Peyer's patch (tissue), 4 donors: Measurements from ENCODE around the gene FZD10. TPM values are rescaled to one million over a fixed set of nuclear protein-coding genes. Genes with fewer than 3 reads are reported as not detected.

Experiments
- DNase-seq, 3 donors: peaks; one replicate each; pipeline ENCODE4 v3.0.0-alpha.2; 2017 to 2019
- H3K27ac ChIP-seq, 4 donors: fragments of 200-600 bp; sonication (generic); one replicate each; pipeline ENCODE4 v1.5.1; 2016 to 2019
- H3K27me3 ChIP-seq, 2 donors: fragments of 200-600 bp; sonication (generic); one replicate each; pipeline ENCODE4 v1.5.1; 2019
- H3K36me3 ChIP-seq, 3 donors: fragments of 200-600 bp; sonication (generic); one replicate each; pipeline ENCODE4 v1.5.1; 2016 to 2019
- H3K4me1 ChIP-seq, 4 donors: fragments of 200-600 bp; sonication (generic); one replicate each; pipeline ENCODE4 v1.5.1; 2016 to 2019
- H3K4me3 ChIP-seq, 4 donors: fragments of 200-600 bp; sonication (generic); 1 replicate in 3 of 4; 2 replicates in 1 of 4; pipeline ENCODE4 v1.5.1; 2016 to 2019; ENCODE audit warnings: mild to moderate bottlenecking in 1 of 4
- H3K9me3 ChIP-seq, 4 donors: fragments of 200-600 bp; sonication (generic); one replicate each; pipeline ENCODE4 v1.5.1; 2016 to 2019; ENCODE audit warnings: mild to moderate bottlenecking in 1 of 4
- POLR2A ChIP-seq, 2 donors: fragments of 450-650 bp; IDR thresholded peaks; one replicate each; pipeline ENCODE4 v1.5.1; 2017; ENCODE audit warnings: antibody characterized with exemption in 2 of 2, mild to moderate bottlenecking in 2 of 2, moderate library complexity in 2 of 2
- total RNA-seq, 4 donors: library from RNA; depleted of rRNA; stranded (reverse); fragments of >200 nt; gene quantifications; one replicate each; pipeline ENCODE4 v1.1.0, GENCODE V29; 2016
- TF ChIP-seq, protein P1 (sequence below), 6 experiments: fragments of 450-650 bp in 4 of 6; fragments of 200-600 bp in 2 of 6; sonication (generic) in 1 of 6; IDR thresholded peaks; one replicate each; pipeline ENCODE4 v1.5.1; 2017 to 2019; ENCODE audit warnings: antibody characterized with exemption in 6 of 6, mild to moderate bottlenecking in 3 of 6, moderate library complexity in 1 of 6

The FZD10 gene
- total RNA-seq, 4 donors from 2014 or later, result 0.76 to 1.2 TPM; not detected in 2

DNA sequence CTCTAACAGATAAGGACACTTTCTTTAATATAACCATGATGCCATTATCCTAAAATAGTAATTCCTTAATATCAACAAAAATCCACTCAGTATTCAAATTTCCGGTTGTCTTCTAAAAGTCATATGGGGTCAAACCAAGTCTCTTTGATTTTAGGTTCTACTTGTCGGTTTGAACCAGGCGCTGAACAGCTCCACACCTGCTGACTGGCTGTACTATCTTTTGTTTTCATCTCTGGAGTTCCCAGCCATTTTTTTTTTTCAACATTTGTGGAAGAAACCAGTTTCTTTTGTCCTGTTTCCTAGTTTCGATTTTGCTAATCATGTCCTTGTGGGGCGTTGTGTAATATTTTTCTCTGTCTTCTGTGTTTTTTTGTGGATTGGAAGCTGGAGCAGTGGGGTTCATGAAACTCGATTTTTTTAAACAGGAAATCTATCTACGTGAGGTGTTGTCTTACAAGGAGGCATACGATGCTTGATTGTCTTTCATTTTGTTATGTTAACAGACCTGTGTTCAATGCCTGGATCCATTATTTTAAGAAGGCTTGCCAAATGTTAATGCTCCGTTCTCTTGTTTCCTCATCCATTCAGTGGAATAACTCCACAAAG, 50.2 kb downstream of the FZD10 start:
- H3K36me3 ChIP-seq, result no peaks in the 10 kb centered on the region
- H3K4me3 ChIP-seq, result no peak overlapping the region
- DNase-seq, result no peak
- TF ChIP-seq, protein P1, sequence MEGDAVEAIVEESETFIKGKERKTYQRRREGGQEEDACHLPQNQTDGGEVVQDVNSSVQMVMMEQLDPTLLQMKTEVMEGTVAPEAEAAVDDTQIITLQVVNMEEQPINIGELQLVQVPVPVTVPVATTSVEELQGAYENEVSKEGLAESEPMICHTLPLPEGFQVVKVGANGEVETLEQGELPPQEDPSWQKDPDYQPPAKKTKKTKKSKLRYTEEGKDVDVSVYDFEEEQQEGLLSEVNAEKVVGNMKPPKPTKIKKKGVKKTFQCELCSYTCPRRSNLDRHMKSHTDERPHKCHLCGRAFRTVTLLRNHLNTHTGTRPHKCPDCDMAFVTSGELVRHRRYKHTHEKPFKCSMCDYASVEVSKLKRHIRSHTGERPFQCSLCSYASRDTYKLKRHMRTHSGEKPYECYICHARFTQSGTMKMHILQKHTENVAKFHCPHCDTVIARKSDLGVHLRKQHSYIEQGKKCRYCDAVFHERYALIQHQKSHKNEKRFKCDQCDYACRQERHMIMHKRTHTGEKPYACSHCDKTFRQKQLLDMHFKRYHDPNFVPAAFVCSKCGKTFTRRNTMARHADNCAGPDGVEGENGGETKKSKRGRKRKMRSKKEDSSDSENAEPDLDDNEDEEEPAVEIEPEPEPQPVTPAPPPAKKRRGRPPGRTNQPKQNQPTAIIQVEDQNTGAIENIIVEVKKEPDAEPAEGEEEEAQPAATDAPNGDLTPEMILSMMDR (IDR thresholded peaks at IDR 0.05), result no peak
- TF ChIP-seq POLR2A (IDR thresholded peaks at IDR 0.05), result no peak
- H3K27me3 ChIP-seq, result no peaks in the 10 kb centered on the region
- H3K4me1 ChIP-seq, result no peaks in the 10 kb centered on the region
- H3K9me3 ChIP-seq, result no peaks in the 10 kb centered on the region
- no peak overlapping the region for H3K27ac ChIP-seq

DNA sequence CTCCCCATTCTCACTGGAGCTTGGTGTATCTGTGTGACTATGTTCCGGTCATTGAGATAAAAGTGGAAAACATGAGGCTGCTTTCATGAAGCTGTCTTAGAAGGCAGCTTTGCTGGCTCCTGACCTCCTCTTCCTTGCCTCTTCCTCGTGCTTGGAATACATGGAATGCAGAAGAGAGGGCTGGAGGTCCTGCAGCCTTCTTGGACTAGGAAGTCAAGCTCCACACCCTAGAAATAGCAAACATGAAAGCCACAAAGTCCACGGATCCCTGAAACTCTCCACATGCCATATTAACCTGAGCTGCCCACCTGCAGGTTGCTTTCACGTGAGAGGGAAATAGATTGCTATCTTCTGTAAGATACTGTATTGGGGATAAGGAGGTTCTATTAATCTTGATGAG, 51.0 kb downstream of the FZD10 start:
- no peak overlapping the region for H3K4me3 ChIP-seq
- H3K36me3 ChIP-seq, result no peaks in the 10 kb centered on the region
- H3K4me1 ChIP-seq, result no peaks in the 10 kb centered on the region
- H3K9me3 ChIP-seq, result no peaks in the 10 kb centered on the region
- H3K27ac ChIP-seq, result no peak overlapping the region
- TF ChIP-seq, protein P1 (IDR thresholded peaks at IDR 0.05), result no peak
- no peak for TF ChIP-seq POLR2A (IDR thresholded peaks at IDR 0.05)
- DNase-seq, result no peak
- no peaks in the 10 kb centered on the region for H3K27me3 ChIP-seq

DNA sequence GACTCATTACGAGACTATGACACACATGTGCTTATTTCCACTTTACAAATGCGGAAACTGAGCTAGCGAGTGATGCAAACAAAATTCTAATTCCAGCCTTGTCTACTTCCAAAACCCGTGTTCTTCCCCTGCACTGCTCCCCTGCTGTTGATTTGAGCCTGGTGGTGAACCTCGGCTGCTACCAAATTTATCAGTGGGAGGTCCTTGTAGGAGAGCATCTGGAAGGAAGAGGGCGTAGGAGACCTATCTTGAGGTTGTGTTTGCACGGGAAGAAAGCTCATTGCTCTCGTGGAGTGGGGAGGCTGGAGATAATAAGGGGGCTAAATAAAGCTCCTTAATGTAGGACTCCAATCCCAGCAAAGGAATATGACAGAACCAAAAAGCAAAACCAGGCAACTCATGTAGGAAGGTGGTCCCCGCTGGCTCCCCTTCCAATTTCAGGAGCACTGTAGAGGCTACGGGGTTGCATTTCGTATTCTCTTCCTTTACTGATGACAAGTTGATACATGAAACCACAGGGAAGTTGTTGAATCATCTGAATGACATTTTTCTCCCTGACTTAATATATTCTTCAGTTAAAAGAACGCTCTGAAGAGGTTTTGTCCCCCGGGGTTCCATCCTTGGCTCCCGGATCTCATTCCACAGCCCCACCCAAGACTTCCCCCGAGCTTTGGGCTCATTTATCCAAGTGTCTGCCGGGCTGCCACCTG, 52.6 kb downstream of the FZD10 start:
- Histone ChIP-seq H3K9me3 (no peaks in the 10 kb centered on the region), H3K27ac (no peak overlapping the region), H3K4me3 (no peak overlapping the region), H3K36me3 (no peaks in the 10 kb centered on the region), H3K27me3 (no peaks in the 10 kb centered on the region), H3K4me1 (no peaks in the 10 kb centered on the region)
- no peak for TF ChIP-seq POLR2A (IDR thresholded peaks at IDR 0.05)
- no peak for DNase-seq

Other genes starting within 250 kb of the FZD10 start
- not detected for gene PIWIL1, start 175.4 kb downstream of the FZD10 start, total RNA-seq